Glutamatergic neuron (in vitro differentiated cells): ENCODE data around the gene SH3BGRL2. TPM values are rescaled to one million over a fixed set of nuclear protein-coding genes. Genes with fewer than 3 reads are reported as not detected.

Source experiments
- DNase-seq: peaks from one replicate; pipeline ENCODE4 v3.0.0; 2022
- H3K27ac Mint-ChIP-seq: one replicate; pipeline ENCODE4 v1.8.0; 2020; ENCODE audit warnings: mild to moderate bottlenecking, mixed read lengths, inconsistent platforms; ENCODE audit not compliant: unreplicated experiment
- H3K27me3 Mint-ChIP-seq: one replicate; pipeline ENCODE4 v1.8.0; 2020; ENCODE audit warnings: mild to moderate bottlenecking, moderate library complexity, mixed read lengths, inconsistent platforms; ENCODE audit not compliant: unreplicated experiment
- H3K36me3 Mint-ChIP-seq: one replicate; pipeline ENCODE4 v1.8.0; 2020; ENCODE audit warnings: mild to moderate bottlenecking, mixed read lengths, inconsistent platforms; ENCODE audit not compliant: unreplicated experiment
- H3K4me1 Mint-ChIP-seq: one replicate; pipeline ENCODE4 v1.8.0; 2020; ENCODE audit warnings: mild to moderate bottlenecking, low read depth, mixed read lengths, inconsistent platforms; ENCODE audit not compliant: unreplicated experiment
- H3K4me3 Mint-ChIP-seq: one replicate; pipeline ENCODE4 v1.8.0; 2020; ENCODE audit warnings: mild to moderate bottlenecking, mixed read lengths, inconsistent platforms; ENCODE audit not compliant: unreplicated experiment
- H3K9me3 Mint-ChIP-seq: one replicate; pipeline ENCODE4 v1.8.0; 2020; ENCODE audit warnings: mild to moderate bottlenecking, moderate library complexity, mixed read lengths, inconsistent platforms; ENCODE audit not compliant: unreplicated experiment
- total RNA-seq: library from RNA; stranded (reverse); fragmentation: NEBNext Ultra II Directional; extraction: Animal tissue kit (Norgen Biotek cat#: 25700); gene quantifications from one replicate; pipeline ENCODE4 v1.2.1, GENCODE V29; 2021; ENCODE audit not compliant: unreplicated experiment
- TF ChIP-seq, protein P1 (sequence below): fragments of 200-600 bp; sonication (generic); IDR thresholded peaks from one replicate; pipeline ENCODE4 v1.5.0; 2021; ENCODE audit not compliant: partially characterized antibody, unreplicated experiment

The SH3BGRL2 gene
- total RNA-seq, 1 donor from 2014 or later = 47.2 TPM

DNA sequence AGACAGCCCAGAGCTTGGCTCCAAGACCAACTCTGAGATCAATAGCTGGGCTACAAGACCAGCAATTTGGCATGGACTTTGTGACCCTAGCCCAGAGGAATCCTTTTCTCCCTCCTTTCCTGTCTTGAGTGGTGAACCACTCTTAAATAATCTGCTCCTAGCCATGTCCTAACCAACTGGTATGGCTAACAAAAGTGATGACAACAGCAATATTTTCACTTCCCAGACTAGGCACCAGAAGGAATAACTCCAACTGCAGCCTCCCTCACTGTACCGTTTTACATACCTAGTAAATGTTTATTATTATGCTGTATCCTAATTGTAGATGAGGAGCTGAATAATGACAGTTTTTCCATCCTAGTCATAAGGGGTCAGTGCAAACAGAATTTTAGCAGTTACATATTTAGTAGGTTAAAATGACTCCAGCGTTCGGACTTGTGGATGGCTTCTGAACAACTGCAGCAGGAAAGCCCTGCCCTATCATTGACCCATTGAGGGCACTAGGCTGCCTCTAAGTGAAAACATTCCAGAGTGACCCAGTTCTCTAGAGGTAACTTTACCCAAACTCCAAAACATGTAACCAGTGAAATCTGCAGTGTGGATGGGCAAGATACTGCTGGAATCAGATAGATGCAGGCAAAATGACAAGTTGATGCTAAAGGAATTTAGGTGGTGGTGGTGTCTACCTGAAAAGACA is 77.1 kb downstream of the SH3BGRL2 start:
- Mint-ChIP-seq H3K27me3 (peaks cover 2% of the 10 kb centered on the region), H3K4me3 (no peak overlapping the region), H3K4me1 (no peaks in the 10 kb centered on the region), H3K27ac (no peak overlapping the region), H3K9me3 (no peaks in the 10 kb centered on the region), H3K36me3 (no peaks in the 10 kb centered on the region)
- TF ChIP-seq, protein P1, sequence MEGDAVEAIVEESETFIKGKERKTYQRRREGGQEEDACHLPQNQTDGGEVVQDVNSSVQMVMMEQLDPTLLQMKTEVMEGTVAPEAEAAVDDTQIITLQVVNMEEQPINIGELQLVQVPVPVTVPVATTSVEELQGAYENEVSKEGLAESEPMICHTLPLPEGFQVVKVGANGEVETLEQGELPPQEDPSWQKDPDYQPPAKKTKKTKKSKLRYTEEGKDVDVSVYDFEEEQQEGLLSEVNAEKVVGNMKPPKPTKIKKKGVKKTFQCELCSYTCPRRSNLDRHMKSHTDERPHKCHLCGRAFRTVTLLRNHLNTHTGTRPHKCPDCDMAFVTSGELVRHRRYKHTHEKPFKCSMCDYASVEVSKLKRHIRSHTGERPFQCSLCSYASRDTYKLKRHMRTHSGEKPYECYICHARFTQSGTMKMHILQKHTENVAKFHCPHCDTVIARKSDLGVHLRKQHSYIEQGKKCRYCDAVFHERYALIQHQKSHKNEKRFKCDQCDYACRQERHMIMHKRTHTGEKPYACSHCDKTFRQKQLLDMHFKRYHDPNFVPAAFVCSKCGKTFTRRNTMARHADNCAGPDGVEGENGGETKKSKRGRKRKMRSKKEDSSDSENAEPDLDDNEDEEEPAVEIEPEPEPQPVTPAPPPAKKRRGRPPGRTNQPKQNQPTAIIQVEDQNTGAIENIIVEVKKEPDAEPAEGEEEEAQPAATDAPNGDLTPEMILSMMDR = no peak
- no peak for DNase-seq

DNA sequence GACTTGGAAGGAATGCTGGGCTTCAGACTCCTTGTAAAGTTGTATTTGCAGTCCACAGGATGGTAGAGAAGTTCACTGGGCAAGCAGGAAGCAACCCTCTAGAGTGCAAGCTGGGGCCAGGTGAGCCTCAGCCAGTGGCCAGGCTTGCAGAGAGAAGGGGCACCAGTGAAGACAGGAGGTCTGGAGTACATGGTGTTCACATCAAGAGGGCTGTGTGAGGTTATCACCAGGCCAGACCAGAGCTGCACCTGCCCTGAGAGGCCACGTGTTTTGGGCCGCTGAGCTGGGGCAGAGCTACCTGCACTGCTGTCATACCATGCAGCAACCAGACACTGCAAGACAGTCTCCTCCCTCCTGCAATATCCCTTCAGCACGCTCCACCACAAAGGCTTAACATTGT is 79.0 kb downstream of the SH3BGRL2 start:
- peaks cover 2% of the 10 kb centered on the region for H3K27me3 Mint-ChIP-seq
- H3K27ac Mint-ChIP-seq = no peak overlapping the region
- peaks cover 8% of the 10 kb centered on the region for H3K4me1 Mint-ChIP-seq

DNA sequence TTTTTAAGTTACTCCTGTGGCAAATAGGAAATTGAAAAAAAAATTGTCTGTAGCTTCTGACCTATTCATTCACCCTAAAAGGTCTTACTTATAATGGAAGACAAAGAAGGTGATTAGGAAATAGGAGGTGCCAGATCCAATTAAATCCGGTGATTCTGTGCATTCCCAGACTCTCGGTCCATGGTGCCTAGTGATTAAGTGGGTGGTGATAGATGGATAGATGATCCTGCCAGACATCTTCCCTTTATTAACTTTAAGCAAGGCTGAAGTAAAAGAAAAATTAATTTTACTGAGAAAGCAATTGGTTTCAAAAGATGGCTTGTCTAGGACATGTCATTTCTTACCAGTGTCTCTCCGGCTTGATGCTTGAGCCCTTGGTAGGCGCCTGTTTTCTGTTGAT is 80.0 kb downstream of the SH3BGRL2 start:
- H3K27ac Mint-ChIP-seq = no peak overlapping the region
- TF ChIP-seq, protein P1 = no peak
- no peaks in the 10 kb centered on the region for H3K36me3 Mint-ChIP-seq
- no peaks in the 10 kb centered on the region for H3K9me3 Mint-ChIP-seq
- no peak for DNase-seq
- no peak overlapping the region for H3K4me3 Mint-ChIP-seq
- peaks cover 2% of the 10 kb centered on the region for H3K27me3 Mint-ChIP-seq
- peaks cover 8% of the 10 kb centered on the region for H3K4me1 Mint-ChIP-seq

More for the DNA sequence above, 79.0 kb downstream of the SH3BGRL2 start:
- H3K9me3 Mint-ChIP-seq = no peaks in the 10 kb centered on the region
- no peak for DNase-seq
- H3K4me3 Mint-ChIP-seq = no peak overlapping the region
- TF ChIP-seq, protein P1 = no peak
- H3K36me3 Mint-ChIP-seq = no peaks in the 10 kb centered on the region

DNA sequence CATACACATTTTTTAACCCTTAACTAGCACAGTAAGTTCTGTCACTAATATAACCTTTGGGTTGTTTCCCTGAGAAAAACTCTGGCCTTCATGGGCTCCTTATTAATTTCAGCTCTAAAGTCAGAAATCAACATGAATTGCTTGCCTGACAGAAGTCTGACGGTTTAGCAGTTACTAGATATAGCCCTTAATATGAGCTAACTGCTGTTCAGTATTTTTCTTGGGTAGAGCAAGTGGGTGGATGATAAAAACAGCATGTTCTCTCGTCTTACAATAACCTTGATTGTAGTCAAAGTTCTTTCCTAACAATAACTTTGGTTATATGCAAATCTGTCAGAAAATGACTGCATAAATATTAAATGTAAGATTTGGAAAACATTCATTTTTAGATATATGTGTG is 81.0 kb downstream of the SH3BGRL2 start:
- Mint-ChIP-seq H3K27ac (no peak overlapping the region), H3K9me3 (peaks cover 2% of the 10 kb centered on the region), H3K36me3 (no peaks in the 10 kb centered on the region), H3K4me3 (no peak overlapping the region), H3K4me1 (peaks cover 8% of the 10 kb centered on the region), H3K27me3 (peaks cover 2% of the 10 kb centered on the region)
- TF ChIP-seq, protein P1 = no peak
- no peak for DNase-seq

DNA sequence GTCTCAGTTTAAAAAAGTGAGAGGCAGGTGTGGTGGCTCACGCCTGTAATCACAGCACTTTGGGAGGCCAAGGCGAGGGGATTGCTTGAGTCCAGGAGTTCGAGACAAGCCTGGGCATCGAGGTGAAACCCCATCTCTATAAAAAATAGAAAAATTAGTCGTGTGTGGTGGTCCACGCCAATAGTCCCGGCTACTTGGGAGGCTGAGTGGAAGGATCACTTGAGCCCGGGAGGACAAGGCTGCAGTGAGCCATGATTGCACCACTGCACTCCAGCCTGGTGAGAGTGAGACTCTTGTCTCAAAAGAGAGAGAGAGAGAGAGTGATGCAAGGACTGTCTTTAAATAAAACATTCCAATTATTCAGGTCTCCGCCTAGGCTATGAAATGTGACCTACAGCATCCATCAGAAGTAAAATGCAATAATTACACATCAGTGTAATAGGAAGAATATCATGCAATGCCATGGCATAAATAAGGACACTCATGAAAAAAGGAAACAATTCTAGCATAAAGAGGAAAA is 81.5 kb downstream of the SH3BGRL2 start:
- H3K4me1 Mint-ChIP-seq = peaks cover 8% of the 10 kb centered on the region
- H3K27me3 Mint-ChIP-seq = peaks cover 2% of the 10 kb centered on the region
- H3K9me3 Mint-ChIP-seq = peaks cover 2% of the 10 kb centered on the region
- no peaks in the 10 kb centered on the region for H3K36me3 Mint-ChIP-seq
- no peak overlapping the region for H3K4me3 Mint-ChIP-seq
- TF ChIP-seq, protein P1 = no peak
- no peak for DNase-seq
- no peak overlapping the region for H3K27ac Mint-ChIP-seq
